CD4-positive, alpha-beta T cell (primary cell): ENCODE results near the gene TLE1. TPM values are rescaled to one million over a fixed set of nuclear protein-coding genes. Genes with fewer than 3 reads are reported as not detected.

ENCODE experiments used
- ATAC-seq: fragments of 200-7000 bp; cut with Tn5 transposase; one replicate; pipeline ENCODE4 v1.10.0; 2022; ENCODE audit warnings: mild to moderate bottlenecking; ENCODE audit not compliant: poor library complexity
- CTCF ChIA-PET: fragments of 350-600 bp; sonication (Branson Sonifier 250); formaldehyde crosslinking; loops from one replicate; lab custom pipeline; 2021; ENCODE audit warnings: antibody characterized with exemption, inconsistent platforms; lab: Charles Lee
- POLR2A ChIA-PET: fragments of 350-600 bp; sonication (Branson Sonifier 250); formaldehyde crosslinking; loops from one replicate; lab custom pipeline; 2021; ENCODE audit warnings: antibody characterized with exemption, inconsistent platforms; lab: Charles Lee
- DNase-seq, 14 experiments: peaks; one replicate each; pipeline ENCODE4 v3.0.0-alpha.2; 2013 to 2020; ENCODE audit warnings: mixed read lengths in 2 of 14
- H3K27ac ChIP-seq, 2 donors: one replicate each; pipeline versions ENCODE4 v1.5.1 to v1.7.0; 2013; ENCODE audit warnings: low read length in 2 of 2, low read depth in 1 of 2, mild to moderate bottlenecking in 1 of 2
- H3K27me3 ChIP-seq, 2 experiments: 1 replicate in 1 of 2; 2 replicates in 1 of 2; pipeline versions ENCODE4 v1.6.1 to v1.7.0; 2013; ENCODE audit warnings: low read length in 2 of 2, control low read depth in 1 of 2, mild to moderate bottlenecking in 1 of 2, moderate library complexity in 1 of 2; ENCODE audit not compliant: insufficient read depth in 2 of 2, control insufficient read depth in 1 of 2
- H3K36me3 ChIP-seq: one replicate; pipeline ENCODE4 v1.6.1; 2013; ENCODE audit warnings: low read length, control low read depth; ENCODE audit not compliant: insufficient read depth
- H3K4me1 ChIP-seq: one replicate; pipeline ENCODE4 v1.6.1; 2013; ENCODE audit warnings: low read length, control low read depth; ENCODE audit not compliant: insufficient read depth
- H3K4me3 ChIP-seq: one replicate; pipeline ENCODE4 v1.5.1; 2013; ENCODE audit warnings: mild to moderate bottlenecking, low read length, moderate library complexity
- H3K9me3 ChIP-seq, 2 experiments: 1 replicate in 1 of 2; 2 replicates in 1 of 2; pipeline versions ENCODE4 v1.6.1 to v1.7.0; 2013; ENCODE audit warnings: low read length in 2 of 2, mild to moderate bottlenecking in 2 of 2, control low read depth in 1 of 2, moderate library complexity in 1 of 2; ENCODE audit not compliant: control insufficient read depth in 1 of 2, insufficient read depth in 1 of 2
- H3K27ac Mint-ChIP-seq: one replicate; pipeline ENCODE4 v1.8.0; 2020; ENCODE audit warnings: mixed read lengths
- H3K27me3 Mint-ChIP-seq: one replicate; pipeline ENCODE4 v1.8.0; 2021; ENCODE audit warnings: mixed read lengths
- H3K36me3 Mint-ChIP-seq: one replicate; pipeline ENCODE4 v1.8.0; 2021; ENCODE audit warnings: low read depth, mixed read lengths
- H3K4me1 Mint-ChIP-seq: one replicate; pipeline ENCODE4 v1.8.0; 2021; ENCODE audit warnings: low read depth, mixed read lengths
- H3K4me3 Mint-ChIP-seq: one replicate; pipeline ENCODE4 v1.8.0; 2020; ENCODE audit warnings: mild to moderate bottlenecking, mixed read lengths
- H3K9me3 Mint-ChIP-seq: one replicate; pipeline ENCODE4 v1.8.0; 2020; ENCODE audit warnings: mixed read lengths
- CTCF ChIP-seq: fragments of 200-600 bp; IDR thresholded peaks from one replicate; pipeline ENCODE4 v1.8.0; 2022; ENCODE audit warnings: antibody characterized with exemption, mild to moderate bottlenecking
- intact Hi-C, 2 experiments: fragments of 100-400 bp; cut with DNase I in 1 of 2; cut with micrococcal nuclease in 1 of 2; formaldehyde crosslinking; loops; one replicate each; pipeline versions ENCODE4 v1.15.1 to v1.9.0; 2023 to 2025; cut with DNase I, micrococcal nuclease
- total RNA-seq, 174 experiments: library from RNA in 2 of 174; stranded (reverse) in 2 of 174; gene quantifications; one replicate each; pipeline ENCODE4 v1.2.3 and lab custom pipeline; 2021 to 2026

TLE1 gene
- total RNA-seq, 2 experiments from 2014 or later, result 3.4 to 3.5 TPM

- no peak overlapping the region for H3K4me3 Mint-ChIP-seq
- H3K4me3 ChIP-seq, result no peak overlapping the region
- peaks cover 0 to 7% of the 10 kb centered on the region in 2 experiments for H3K9me3 ChIP-seq
- POLR2A ChIA-PET, result no interaction called here
- no peaks in the 10 kb centered on the region for H3K36me3 Mint-ChIP-seq
- no peak for DNase-seq
- H3K36me3 ChIP-seq, result no peaks in the 10 kb centered on the region
- no peak for TF ChIP-seq CTCF
- ATAC-seq, result no peak
- H3K27ac Mint-ChIP-seq, result no peak overlapping the region
- no peaks in the 10 kb centered on the region for H3K4me1 Mint-ChIP-seq
- H3K27me3 ChIP-seq, result no peaks in the 10 kb centered on the region
- intact Hi-C loops, result no loop called here
- H3K27ac ChIP-seq, result no peak overlapping the region
- CTCF ChIA-PET, result no interaction called here
- no peaks in the 10 kb centered on the region for H3K9me3 Mint-ChIP-seq
- no peaks in the 10 kb centered on the region for H3K27me3 Mint-ChIP-seq
- H3K4me1 ChIP-seq, result no peaks in the 10 kb centered on the region
Measured at GRCh38 chr9:81661339-81661738, 28.0 kb downstream of the TLE1 start.

- ATAC-seq, result no peak
- no peaks in the 10 kb centered on the region for H3K4me1 ChIP-seq
- no peak overlapping the region for H3K27ac ChIP-seq
- DNase-seq, result no peak
- no peak overlapping the region for H3K4me3 ChIP-seq
- Mint-ChIP-seq H3K4me3 (no peak overlapping the region), H3K9me3 (no peaks in the 10 kb centered on the region), H3K27ac (no peak overlapping the region), H3K4me1 (no peaks in the 10 kb centered on the region), H3K36me3 (no peaks in the 10 kb centered on the region), H3K27me3 (no peaks in the 10 kb centered on the region)
- peaks cover 0 to 10% of the 10 kb centered on the region in 2 experiments for H3K9me3 ChIP-seq
- TF ChIP-seq CTCF, result no peak
- intact Hi-C loops, result no loop called here
- CTCF ChIA-PET, result no interaction called here
- H3K36me3 ChIP-seq, result no peaks in the 10 kb centered on the region
- no peaks in the 10 kb centered on the region for H3K27me3 ChIP-seq
- POLR2A ChIA-PET, result no interaction called here
Measured at GRCh38 chr9:81656871-81657337, 32.4 kb downstream of the TLE1 start.

- intact Hi-C loops, result no loop called here
- Histone ChIP-seq H3K27ac (no peak overlapping the region), H3K4me1 (no peaks in the 10 kb centered on the region), H3K4me3 (no peak overlapping the region), H3K27me3 (no peaks in the 10 kb centered on the region), H3K36me3 (no peaks in the 10 kb centered on the region), H3K9me3 (peaks cover 0 to 10% of the 10 kb centered on the region in 2 experiments)
- H3K4me1 Mint-ChIP-seq, result no peaks in the 10 kb centered on the region
- ChIA-PET CTCF (no interaction called here), POLR2A (no interaction called here)
- H3K9me3 Mint-ChIP-seq, result no peaks in the 10 kb centered on the region
- no peak for TF ChIP-seq CTCF
- H3K27ac Mint-ChIP-seq, result no peak overlapping the region
- no peak overlapping the region for H3K4me3 Mint-ChIP-seq
- H3K27me3 Mint-ChIP-seq, result no peaks in the 10 kb centered on the region
- no peaks in the 10 kb centered on the region for H3K36me3 Mint-ChIP-seq
- DNase-seq (peak in 3 of 14 experiments; percentile 2 to 15 (median 7)), ATAC-seq (no peak)
Measured at GRCh38 chr9:81656004-81656403, 33.3 kb downstream of the TLE1 start.
